Activated T-cell treated with anti-CD3 and anti-CD28 coated beads, Interleukin-2, amount 50 U/mL, for 4 hours (primary cell): ENCODE results near the gene COA8. TPM values are rescaled to one million over a fixed set of nuclear protein-coding genes. Genes with fewer than 3 reads are reported as not detected.
"Not testable (repeated sequence)": the region's sequence is repeated elsewhere in the genome, so short reads cannot be mapped to it uniquely, and the experiment has no call there.

Experiments used
- ATAC-seq, 2 donors: fragments of 200-7000 bp; cut with Tn5 transposase; one replicate each; pipeline ENCODE4 v1.10.0; 2021
- DNase-seq: peaks from one replicate; pipeline ENCODE4 v3.0.0-alpha.2; 2020
- H3K27me3 Mint-ChIP-seq: one replicate; pipeline ENCODE4 v1.8.0; 2021; ENCODE audit warnings: low read depth, mixed read lengths
- H3K36me3 Mint-ChIP-seq: one replicate; pipeline ENCODE4 v1.8.0; 2022; ENCODE audit warnings: mixed read lengths; ENCODE audit not compliant: insufficient read depth
- H3K4me1 Mint-ChIP-seq: one replicate; pipeline ENCODE4 v1.8.0; 2021; ENCODE audit warnings: low read depth, mixed read lengths
- H3K4me3 Mint-ChIP-seq: one replicate; pipeline ENCODE4 v1.8.0; 2021; ENCODE audit warnings: mild to moderate bottlenecking, moderate library complexity, mixed read lengths
- H3K9me3 Mint-ChIP-seq: one replicate; pipeline ENCODE4 v1.8.0; 2021; ENCODE audit warnings: mixed read lengths
- total RNA-seq, 3 donors: library from RNA; stranded (reverse); gene quantifications; one replicate each; pipeline ENCODE4 v1.2.1, GENCODE V29; 2021

Gene COA8
- total RNA-seq, 3 donors from 2014 or later, result 42.0 to 53.2 (median 49.2) TPM

DNA sequence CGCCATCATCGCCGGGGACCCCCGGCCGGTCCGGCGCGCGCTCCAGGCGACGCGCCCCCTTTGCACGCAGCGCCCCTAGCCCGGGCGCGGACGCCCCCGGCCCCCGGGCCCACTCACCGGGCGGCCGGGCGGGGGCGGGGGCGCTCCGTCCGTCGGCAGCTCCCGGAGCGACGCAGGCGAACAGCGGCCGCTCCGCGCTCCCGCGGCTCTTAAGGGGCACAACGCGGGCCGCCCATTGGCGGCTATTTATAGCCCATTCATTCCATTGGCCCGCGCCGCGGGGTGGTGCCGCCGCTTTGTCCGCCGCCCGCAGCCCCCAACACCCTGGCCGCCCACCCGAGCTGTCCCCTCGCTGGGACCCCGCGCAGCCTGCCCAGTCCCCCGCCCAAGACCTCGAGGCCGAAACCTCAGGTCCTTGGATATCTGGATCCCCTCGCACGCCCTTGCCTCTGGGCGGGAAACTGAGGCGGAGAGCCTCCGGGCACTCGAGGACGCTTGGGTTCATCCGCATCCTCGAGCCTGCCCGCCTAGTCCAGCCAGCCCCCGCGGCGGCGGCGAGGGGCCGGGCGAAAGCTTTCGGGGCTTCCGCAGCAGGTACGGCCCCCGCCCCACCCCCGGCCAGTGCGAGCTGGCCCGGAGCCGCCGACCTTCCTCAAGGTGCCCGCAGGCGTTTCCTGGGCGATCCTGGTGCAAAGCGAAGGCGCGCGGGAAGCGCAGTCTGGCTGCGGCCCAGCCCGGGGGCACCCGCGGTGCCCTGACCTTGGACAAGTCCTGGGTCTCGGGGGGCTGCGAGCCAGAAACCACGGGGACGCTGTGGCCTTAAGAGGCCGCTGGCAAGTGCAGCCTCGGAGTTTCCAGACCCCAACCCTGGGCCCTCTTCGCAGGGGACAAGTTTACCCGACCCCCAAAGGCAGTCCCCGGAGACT lies 39.8 kb upstream of the COA8 start, which contains the start of gene CKB:
TSS of gene CKB (minus strand) at position 182 of the 926 bp plus-strand sequence. CDS start 337 bp downstream, outside the sequence.
- Mint-ChIP-seq H3K36me3 (no peaks in the 10 kb centered on the region), H3K4me1 (peaks cover 12% of the 10 kb centered on the region), H3K9me3 (no peaks in the 10 kb centered on the region), H3K27me3 (peaks cover 8% of the 10 kb centered on the region), H3K4me3 (peak within 1 kb of the TSS; percentile 45)
- ATAC-seq (peak in 1 of 2 donors; percentile 31), DNase-seq (no peak)

DNA sequence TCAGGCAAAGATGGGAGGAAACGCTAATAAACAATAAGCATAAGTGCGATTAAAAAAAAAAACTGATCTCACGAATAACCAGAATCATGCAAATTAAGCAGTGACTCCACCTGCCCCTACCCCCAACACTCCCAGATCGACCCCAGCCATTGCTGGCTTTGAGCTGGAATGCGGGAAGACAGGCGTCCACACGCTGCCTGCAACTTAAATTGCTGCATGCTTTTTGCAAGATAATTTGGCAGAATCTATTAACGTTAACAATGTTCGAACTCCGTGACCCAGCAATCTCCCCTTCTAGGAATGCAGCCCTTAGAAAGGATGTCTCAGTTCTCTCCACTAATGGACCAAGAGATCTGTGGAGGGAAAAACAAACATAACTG lies 39.2 kb upstream of the COA8 start:
- Mint-ChIP-seq H3K36me3 (no peaks in the 10 kb centered on the region), H3K9me3 (no peaks in the 10 kb centered on the region), H3K4me3 (peak overlapping the region; percentile 0), H3K27me3 (peaks cover 8% of the 10 kb centered on the region), H3K4me1 (peaks cover 16% of the 10 kb centered on the region)
- ATAC-seq, result no peak
- no peak for DNase-seq

DNA sequence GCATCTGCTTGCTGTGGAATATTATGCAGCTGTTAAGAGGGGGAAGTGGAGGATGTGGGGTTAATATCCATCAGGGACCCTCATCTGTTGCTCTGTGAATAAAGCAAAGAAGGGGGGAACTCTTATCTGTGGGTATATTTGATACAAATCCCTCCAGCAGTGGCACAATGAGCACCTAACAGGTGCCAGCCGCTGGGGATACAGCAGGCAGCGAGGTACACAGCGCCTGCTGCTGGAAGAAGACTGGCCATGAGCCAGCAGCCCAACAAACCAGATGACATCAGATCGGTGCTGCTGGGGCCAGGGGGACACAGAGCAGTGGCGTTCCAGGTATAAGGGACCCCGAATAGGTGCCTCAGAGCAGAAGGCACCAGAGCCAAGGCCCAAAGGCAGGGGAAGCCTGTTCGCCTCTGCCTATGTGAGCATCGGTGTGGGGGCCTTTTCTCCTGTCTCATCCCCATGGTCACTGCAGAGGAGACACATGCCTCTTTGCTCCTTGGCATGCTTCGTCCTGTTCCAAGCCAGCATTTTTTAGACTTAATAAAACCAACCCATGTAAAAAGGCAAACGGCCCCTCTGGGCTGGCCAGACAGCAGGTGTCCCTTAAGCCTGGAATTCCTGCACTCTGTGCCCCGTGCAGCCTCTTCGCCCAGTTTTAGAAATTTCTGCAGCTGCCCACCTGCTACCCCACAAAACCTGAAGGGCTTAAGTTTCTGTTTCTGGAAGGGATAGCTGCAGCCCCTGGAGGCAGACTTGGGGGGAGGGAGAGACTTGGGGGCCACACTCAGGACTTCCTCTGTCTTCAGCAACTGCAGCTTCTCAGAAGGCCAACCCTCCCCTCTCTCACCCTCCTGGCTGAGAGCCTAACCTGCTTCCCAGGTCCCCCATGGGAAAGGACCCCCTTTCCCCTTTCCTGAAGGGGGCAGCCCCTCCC lies 38.5 kb upstream of the COA8 start:
- DNase-seq (no peak), ATAC-seq (no peak)
- Mint-ChIP-seq H3K4me1 (peaks cover 16% of the 10 kb centered on the region), H3K36me3 (no peaks in the 10 kb centered on the region), H3K4me3 (no peak overlapping the region), H3K27me3 (peaks cover 8% of the 10 kb centered on the region), H3K9me3 (no peaks in the 10 kb centered on the region)

DNA sequence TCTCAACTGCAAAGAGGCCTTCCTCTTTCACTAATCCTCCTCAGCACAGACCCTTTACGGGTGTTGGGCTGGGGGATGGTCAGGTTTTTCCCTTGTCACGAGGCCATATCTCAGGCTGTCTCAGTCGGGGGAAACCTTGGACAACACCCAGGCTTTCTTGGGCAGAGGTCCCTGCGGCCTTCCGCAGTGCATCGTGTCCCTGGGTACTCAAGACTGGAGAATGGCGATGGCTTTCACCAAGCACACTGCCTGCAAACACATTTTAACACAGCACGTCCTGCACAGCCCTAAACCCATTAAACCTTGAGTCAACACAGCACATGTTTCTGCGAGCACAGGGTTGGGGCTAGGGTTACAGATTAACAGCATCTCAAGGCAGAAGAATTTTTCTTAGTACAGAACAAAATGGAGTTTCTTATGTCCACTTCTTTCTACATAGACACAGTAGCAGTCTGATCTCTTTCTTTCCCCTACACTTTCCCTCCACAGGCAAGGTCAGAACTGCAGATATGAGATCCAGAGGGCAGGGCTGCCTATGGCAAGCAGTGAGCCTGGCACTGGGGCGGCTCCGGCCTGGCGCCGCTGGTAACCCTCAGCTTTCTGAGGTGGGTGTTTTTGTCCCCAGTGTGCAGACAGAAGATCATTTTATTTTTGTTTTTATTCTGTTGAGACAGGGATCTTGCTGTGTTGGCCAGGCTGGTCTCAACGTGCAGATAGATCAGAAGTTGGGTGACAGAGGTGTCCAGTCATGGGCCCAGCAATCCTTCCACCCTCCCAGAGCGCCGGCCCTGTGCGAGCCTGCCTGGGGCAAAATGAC lies 37.1 kb upstream of the COA8 start:
- H3K27me3 Mint-ChIP-seq, H3K36me3 Mint-ChIP-seq, H3K9me3 Mint-ChIP-seq, H3K4me3 Mint-ChIP-seq, ATAC-seq, DNase-seq: not testable (repeated sequence)
- H3K4me1 Mint-ChIP-seq, result peaks cover 27% of the 10 kb centered on the region

DNA sequence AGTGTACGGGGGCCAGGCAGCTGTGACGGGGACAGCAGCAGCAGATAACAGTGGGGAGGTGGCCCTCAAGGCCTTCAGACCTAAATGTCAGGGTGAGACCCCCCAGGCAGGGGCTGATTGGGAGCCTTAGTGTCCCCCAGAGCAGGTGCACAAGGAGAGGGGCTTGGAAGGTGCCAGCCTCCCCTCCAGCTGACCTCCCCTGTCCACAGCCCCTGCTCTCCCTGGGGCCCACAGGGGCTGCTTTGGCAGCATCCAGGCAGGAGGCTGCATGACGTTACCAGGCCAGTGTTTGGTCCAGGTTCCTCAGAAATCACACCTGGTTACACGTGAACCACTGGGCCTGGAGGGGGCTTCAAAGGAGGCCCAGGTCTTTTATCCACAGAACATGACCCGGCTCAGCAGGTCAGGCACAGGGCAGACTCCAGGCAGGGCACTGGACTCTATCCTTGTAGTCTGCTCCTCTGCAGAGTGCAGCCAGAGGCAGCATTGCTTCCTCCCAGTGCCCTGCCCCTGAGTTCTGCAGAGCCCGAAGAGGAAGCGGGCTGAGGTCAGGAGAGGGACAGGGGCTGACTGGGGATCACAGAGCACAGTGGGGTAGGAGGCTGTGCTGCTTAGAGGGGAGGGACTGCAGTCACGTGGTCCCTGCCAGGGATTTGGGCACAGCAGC lies 36.4 kb upstream of the COA8 start:
- peaks cover 34% of the 10 kb centered on the region for H3K4me1 Mint-ChIP-seq
- DNase-seq, result no peak
- peaks cover 4% of the 10 kb centered on the region for H3K36me3 Mint-ChIP-seq
- H3K9me3 Mint-ChIP-seq, result no peaks in the 10 kb centered on the region
- no peak for ATAC-seq
- H3K4me3 Mint-ChIP-seq, result no peak overlapping the region
- H3K27me3 Mint-ChIP-seq, result peaks cover 3% of the 10 kb centered on the region

DNA sequence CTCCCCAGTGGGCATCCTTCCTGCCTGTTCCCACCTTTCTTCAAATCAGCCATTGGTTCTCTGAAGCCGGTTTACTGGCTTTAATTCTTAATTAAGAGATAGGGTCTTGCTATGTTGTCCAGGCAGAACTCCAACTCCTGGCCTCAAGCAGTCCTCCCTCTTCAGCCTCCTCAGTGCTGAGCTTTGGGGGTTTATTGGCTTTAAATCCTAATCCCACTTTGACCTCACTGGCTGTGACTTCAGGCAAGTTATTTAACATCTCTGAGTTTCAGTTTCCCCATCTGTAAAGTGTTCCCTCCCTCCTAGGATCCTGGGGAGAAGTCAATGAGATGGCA lies 35.9 kb upstream of the COA8 start:
- Mint-ChIP-seq H3K4me3 (peak overlapping the region; percentile 71), H3K9me3 (no peaks in the 10 kb centered on the region), H3K27me3 (peaks cover 3% of the 10 kb centered on the region), H3K4me1 (peaks cover 38% of the 10 kb centered on the region), H3K36me3 (peaks cover 4% of the 10 kb centered on the region)
- ATAC-seq, result no peak
- DNase-seq, result no peak

DNA sequence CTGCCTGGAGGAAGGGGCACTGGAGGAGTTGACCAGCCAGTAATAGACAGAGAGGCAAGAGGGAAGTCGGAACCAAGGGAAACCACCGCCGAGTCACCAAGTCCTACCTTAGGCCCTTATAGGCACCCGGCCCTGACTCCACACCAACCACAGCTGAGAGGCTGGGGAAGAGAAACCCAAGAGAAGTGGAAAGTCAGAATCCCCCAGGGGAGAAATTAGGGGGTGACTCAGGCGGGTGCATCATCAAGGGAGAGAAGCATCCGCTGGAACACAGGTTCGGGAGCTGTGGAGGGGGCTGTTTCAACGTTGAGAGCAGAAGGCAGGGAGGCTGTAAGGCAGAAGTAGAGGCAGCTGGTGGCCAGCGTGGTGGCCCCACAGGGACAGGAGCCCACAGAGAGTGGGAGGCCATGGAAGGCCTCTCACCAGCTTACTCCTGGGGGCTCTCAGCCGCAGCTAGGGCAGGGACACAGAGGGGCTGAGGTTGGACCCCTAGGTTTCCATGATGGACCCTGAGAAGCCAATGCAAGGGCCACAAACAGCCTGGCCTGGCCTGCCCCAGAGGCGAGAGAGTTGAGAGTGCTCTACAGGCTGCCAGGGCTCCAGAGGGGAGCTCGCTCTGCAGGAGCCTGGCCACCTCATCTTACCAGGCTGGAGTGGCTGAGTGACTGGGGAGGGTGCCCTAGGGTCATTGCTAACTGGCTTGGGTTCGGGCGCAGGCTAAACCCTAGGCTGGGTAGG lies 35.2 kb upstream of the COA8 start:
- Mint-ChIP-seq H3K27me3 (peaks cover 3% of the 10 kb centered on the region), H3K4me3 (peak overlapping the region; percentile 94), H3K9me3 (no peaks in the 10 kb centered on the region), H3K4me1 (peaks cover 38% of the 10 kb centered on the region), H3K36me3 (peaks cover 4% of the 10 kb centered on the region)
- peak; percentile 29 to 34 for ATAC-seq
- no peak for DNase-seq

DNA sequence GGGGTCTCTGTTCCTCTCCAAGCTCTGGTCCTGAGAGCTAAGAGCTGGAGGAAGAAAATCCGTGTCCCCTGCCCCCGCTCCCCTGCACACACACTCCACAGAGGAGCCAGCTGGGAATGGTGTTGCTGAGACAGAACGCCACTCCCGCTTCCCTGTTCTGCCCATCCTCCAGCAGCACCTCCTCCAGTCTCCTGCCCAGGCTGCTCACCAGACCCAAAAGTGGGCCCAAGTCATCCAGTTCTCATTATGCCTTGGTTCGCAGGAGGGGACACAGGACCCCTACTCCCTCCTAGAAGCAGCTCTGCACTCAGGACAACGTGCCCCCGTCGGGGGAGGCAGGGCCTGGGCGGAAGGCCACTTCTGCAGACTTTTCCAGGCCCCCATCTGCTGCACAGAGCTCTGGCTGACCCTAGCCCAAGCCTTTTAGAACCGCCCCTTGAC lies 34.6 kb upstream of the COA8 start:
- Mint-ChIP-seq H3K4me3 (peak overlapping the region; percentile 94), H3K4me1 (peaks cover 38% of the 10 kb centered on the region), H3K27me3 (peaks cover 3% of the 10 kb centered on the region), H3K9me3 (no peaks in the 10 kb centered on the region), H3K36me3 (peaks cover 4% of the 10 kb centered on the region)
- DNase-seq (no peak), ATAC-seq (no peak)

DNA sequence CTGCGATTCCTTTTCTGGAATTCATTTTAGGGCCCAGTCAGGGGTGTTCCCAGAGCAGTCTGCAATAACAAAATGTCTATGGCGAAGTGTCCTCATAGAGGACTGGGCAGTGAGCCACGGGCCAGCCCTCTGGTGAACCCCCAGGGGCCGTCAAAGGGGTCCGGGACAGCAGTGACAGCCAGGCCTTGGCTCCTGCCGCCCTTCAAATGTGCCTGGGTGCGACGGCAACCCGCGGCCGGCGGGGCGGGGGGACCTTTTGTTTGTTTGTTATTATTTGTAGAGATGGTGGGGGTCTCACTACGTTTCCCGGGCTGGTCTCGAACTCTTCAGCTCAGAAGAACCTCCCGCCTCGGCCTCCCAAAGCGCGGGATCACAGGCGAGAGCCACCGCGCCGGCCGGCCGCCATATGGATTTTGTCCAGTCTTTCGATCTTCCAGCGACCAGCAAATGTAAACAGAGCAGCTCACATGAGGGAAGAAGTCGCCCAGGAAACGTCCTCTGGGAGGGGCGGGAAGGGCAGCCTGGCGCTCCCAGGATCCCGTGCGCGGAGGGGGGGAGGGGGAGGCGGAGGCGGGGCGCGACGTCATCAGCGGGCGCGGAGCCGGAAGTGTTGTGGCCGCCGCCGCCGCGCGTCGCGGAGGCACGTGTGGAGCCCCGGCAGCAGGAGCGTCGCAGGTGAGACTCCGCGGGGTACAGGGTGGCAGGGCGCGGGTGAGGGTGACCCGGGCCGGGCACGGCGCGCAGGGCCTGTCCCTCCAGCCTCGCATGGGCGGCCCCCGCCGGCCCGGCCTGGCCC lies 34.0 kb upstream of the COA8 start, which contains the start of gene TRMT61A:
TSS of gene TRMT61A (plus strand) at position 610 of the 796 bp plus-strand sequence. CDS start 783 bp downstream, outside the sequence.
- peak; percentile 81 to 84 for ATAC-seq
- H3K27me3 Mint-ChIP-seq, result no peaks in the 10 kb centered on the region
- H3K36me3 Mint-ChIP-seq, result peaks cover 4% of the 10 kb centered on the region
- peaks cover 38% of the 10 kb centered on the region for H3K4me1 Mint-ChIP-seq
- H3K4me3 Mint-ChIP-seq, result peak within 1 kb of the TSS; percentile 94
- no peaks in the 10 kb centered on the region for H3K9me3 Mint-ChIP-seq
- peak; percentile 74 for DNase-seq

DNA sequence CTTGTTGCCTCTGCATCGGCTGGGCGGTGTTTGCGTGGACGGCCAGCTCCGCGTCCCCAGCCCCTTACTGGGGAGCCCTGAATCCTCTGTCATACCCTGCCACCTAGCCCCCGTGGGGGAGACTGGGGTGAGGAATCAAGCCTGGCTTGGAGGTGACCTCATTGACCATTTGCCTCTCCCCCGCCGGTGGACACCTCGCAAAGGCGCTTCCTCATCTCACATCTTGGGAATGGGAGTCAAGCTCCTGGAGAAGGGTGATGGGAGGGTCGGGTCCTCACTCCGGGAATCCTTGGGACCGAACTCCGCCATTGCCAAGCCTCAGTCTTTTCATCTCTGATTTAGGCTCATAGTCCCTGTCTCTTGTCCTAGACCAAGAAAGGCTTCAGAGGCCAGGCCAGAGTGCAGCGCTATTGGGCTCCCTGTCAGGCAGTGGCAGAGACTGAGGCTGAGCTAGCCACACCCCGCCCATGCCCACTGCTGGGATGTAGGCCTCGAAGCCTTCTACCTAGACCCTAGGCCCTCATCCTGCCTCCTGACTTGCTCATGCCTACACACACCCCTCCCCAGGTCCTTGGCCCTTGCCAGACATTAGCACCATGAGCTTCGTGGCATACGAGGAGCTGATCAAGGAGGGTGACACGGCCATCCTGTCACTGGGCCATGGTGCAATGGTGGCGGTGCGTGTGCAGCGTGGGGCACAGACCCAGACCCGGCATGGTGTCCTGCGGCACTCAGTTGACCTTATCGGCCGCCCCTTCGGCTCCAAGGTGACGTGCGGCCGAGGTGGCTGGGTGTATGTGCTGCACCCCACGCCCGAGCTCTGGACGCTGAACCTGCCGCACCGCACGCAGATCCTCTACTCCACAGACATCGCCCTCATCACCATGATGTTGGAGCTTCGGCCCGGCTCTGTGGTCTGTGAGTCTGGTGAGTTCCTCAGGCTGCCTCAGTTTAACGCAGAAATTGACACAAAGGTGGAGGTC lies 33.1 kb upstream of the COA8 start:
- Mint-ChIP-seq H3K4me3 (peak overlapping the region; percentile 94), H3K4me1 (peaks cover 38% of the 10 kb centered on the region), H3K27me3 (no peaks in the 10 kb centered on the region), H3K9me3 (no peaks in the 10 kb centered on the region), H3K36me3 (peaks cover 4% of the 10 kb centered on the region)
- ATAC-seq (no peak), DNase-seq (no peak)

DNA sequence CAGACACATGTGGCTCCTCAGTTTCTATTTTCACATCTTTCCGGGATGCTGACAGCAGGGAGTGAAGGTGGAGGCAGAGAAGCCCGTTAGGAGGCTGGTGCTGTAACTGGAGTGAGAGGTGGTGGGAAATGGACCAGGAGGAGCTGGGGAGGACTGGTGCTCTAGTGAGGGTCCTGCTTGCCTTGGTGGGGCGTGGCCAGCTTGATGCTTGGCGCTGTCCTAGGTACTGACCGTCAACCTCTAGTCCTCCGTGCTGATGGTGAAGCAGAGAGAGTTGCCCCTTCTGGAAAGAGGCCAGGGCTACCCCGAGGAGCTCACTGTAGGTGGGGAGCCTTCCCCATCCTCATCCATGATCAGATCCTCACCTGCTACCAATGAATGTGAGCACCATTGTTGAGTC lies 32.4 kb upstream of the COA8 start:
- DNase-seq (no peak), ATAC-seq (no peak)
- no peaks in the 10 kb centered on the region for H3K27me3 Mint-ChIP-seq
- peaks cover 38% of the 10 kb centered on the region for H3K4me1 Mint-ChIP-seq
- H3K9me3 Mint-ChIP-seq, result no peaks in the 10 kb centered on the region
- peaks cover 4% of the 10 kb centered on the region for H3K36me3 Mint-ChIP-seq
- peak overlapping the region; percentile 94 for H3K4me3 Mint-ChIP-seq
